SKM-1 treated with dmso at 0.1 percent for 144 hours (cell line): ENCODE measurements around the gene SCGB3A1.

ENCODE experiments used
- DNase-seq: peaks from one replicate; lab custom pipeline; 2025; ENCODE audit not compliant: unreplicated experiment; lab: John Stamatoyannopoulos, UW

The SCGB3A1 gene

GRCh38 chr5:180625791-180626660 lies 34.7 kb upstream of the SCGB3A1 start:
- DNase-seq: no peak

GRCh38 chr5:180625125-180625790 lies 34.0 kb upstream of the SCGB3A1 start:
- no peak for DNase-seq

- no peak for DNase-seq
These were observed 33.3 kb upstream of the SCGB3A1 start for GRCh38 chr5:180624587-180624986.

DNA sequence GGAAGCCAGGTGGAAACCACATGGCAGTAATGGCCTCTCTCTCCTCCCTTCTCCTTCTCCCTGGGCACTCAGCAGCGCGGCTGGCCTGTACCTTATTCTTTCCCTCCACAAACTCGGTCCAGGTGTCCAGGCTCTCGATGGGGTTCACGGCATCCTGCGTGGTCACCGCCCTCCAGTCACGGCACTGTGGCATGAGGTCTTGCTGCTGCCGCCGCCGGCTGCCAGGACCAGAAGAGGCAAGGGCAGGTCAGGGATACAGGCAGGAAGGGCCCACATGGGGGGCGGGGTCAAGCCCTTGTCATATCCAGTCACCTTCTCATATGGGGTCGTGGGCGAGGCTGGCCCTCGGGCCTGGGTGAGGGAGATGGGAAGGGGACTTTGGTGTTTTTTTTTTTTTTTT lies 32.5 kb upstream of the SCGB3A1 start:
- DNase-seq: no peak

- no peak for DNase-seq
These were observed 32.1 kb upstream of the SCGB3A1 start for GRCh38 chr5:180623411-180623834.

DNA sequence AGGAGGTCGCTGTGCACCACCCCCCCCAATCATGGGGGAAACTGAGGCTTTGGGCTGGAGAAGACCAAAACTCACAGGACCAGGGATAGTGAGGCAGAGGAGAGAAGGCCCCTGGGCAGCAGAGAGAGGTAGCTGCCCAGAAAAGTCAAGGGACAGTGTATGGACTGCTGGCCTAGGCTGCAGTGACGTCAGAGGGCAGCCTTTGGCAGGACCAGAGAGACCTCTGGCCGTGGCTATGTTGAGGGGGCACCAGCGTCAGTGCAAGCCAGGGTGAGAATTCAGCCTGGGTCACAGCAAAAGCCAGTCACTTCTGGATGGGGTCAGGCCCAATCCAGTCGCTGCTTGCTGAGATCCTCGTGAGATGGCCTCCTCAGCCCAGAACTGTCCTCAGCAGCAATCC lies 31.6 kb upstream of the SCGB3A1 start:
- DNase-seq: no peak

DNA sequence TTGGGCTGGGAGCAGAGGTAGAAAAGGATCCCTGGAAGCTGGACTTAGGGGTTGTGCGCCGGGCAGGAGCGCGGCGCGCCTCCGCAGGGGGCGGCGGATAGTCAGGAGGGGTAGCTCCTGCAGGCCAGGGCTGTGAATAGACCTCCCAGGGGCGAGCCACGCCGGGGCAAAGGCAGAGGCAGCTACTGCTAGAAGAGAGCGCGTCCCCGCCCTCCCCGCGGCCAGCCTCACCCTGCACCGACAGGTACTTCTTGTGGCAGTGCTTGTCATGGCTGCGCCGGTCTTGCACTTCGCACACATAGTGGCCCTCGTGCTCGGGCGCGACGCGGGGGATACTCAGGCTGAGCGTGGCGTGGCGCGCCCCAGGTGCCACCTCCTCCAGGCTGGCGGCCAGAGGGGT lies 30.0 kb upstream of the SCGB3A1 start:
- no peak for DNase-seq

- no peak for DNase-seq
These were observed 28.7 kb upstream of the SCGB3A1 start for GRCh38 chr5:180620014-180620413.

- no peak for DNase-seq
These were observed 28.2 kb upstream of the SCGB3A1 start for GRCh38 chr5:180619563-180619915.

GRCh38 chr5:180618829-180619562 lies 27.7 kb upstream of the SCGB3A1 start:
- peak; percentile 38 for DNase-seq

DNA sequence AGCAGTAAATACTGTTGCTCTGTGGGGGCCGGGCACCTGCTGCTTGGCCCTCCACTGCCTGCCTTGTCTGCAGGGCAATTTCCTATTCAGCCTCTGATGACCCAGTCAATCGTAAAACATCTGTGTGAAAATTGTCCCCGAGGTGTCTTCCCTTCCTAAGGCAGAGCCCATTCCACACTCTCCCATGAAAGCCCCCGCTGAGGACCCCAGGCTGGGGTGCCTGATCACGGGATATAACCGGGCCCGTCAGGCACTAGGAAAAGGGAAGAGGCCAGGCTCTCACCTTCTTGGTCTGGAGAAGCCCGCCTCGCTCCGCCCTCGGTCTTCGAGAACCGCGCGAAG lies 27.2 kb upstream of the SCGB3A1 start:
- DNase-seq: no peak

- no peak for DNase-seq
These were observed 22.5 kb upstream of the SCGB3A1 start for GRCh38 chr5:180613814-180614188.

- DNase-seq: no peak
These were observed 22.0 kb upstream of the SCGB3A1 start for GRCh38 chr5:180613188-180613813.

DNA sequence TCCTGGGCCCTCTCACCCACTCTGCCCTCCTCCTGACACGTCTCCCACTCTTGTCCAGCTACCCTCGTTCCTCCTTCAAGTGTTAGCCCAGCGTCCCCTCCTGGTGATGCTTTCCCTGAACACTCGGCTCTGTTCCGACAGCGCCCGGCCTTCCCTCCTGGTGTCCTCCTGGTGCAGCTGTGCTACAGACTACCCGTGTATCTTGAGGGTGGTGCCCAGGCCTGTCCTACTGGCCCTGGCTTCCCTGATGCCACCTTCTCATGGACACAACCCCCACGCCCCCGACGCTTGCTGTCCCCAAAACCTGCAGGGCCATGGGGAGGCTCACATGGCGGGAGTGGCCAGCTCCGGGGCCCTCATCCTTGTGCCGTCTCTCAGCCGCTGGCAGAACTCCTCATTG lies 21.4 kb upstream of the SCGB3A1 start:
- DNase-seq: no peak

GRCh38 chr5:180611140-180611850 lies 20.0 kb upstream of the SCGB3A1 start:
- no peak for DNase-seq

- no peak for DNase-seq
These were observed 18.7 kb upstream of the SCGB3A1 start for GRCh38 chr5:180609817-180610550.

DNA sequence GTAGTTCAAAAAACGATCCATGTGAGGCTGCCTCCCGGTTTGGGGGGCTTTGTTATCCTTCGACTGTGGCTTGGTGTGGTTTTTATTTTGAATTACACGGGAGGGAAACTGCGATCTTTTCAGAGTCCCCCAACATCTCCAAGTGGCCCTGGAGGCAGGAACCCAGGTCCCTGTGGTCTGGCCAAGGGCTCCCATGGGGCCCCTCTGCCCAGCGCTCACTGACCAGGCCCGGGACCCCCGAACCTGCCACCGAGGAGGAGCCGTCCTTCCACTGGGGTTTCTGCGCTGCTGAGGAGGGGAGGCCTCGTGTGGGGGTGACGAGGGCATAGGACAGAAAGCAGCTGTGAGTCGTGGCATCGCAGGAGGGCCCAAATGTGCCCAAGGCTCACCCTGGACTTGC lies 18.1 kb upstream of the SCGB3A1 start:
- DNase-seq: no peak

- no peak for DNase-seq
These were observed 17.4 kb upstream of the SCGB3A1 start for GRCh38 chr5:180608572-180609310.

GRCh38 chr5:180607861-180608571 lies 16.7 kb upstream of the SCGB3A1 start:
- DNase-seq: no peak
